ENCODE results near the gene TFDP1.
"Not testable (repeated sequence)": the region's sequence is repeated elsewhere in the genome, so short reads cannot be mapped to it uniquely, and the experiment has no call there.

The TFDP1 gene

DNA sequence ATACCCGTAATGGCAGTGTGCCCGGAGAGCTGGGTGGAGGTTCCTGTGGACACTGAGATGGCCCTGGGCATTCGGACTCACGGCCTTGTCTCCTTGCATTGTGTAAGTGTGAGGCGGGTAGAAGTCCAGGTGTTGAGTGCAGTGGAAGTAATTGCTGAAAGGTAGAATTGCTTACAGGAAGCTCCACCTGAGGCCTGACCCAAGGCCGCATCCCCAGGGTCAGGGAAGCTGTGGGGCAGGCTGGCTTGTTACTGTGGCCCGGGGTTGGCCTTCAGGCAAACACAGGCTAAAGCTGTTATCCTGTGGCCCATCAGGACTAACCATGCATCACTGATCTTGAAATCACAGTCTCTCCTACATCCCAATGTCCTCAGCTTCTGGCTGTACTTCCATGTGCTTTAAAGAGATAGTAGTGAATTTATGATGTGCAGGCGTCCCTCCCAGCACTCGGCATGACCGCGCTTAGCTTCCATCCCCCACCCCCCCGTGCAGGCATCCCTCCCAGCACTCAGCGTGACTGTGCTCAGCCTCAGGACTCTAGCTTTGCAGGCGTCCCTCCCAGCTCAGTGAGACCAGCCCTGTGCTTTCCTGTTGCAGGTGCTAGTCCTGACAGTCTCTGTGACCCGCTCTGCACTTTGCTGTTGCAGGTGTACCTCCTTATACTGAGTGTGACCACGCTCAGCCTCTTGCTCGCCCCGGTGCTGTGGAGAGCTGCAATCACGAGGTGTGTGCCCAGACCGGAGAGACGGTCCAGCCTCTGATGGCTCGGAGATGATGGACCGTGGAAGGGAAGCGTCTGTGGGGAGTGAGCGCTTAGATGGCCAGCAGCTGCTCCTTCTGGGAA is 35.6 kb upstream of the TFDP1 start:
- no peak for DNase-seq
- in situ Hi-C loops (cut with MboI; ENCODE audit: low pct_unique_long_range_greater_than_20kb, low sequenced_read_pairs), result no loop called here

DNA sequence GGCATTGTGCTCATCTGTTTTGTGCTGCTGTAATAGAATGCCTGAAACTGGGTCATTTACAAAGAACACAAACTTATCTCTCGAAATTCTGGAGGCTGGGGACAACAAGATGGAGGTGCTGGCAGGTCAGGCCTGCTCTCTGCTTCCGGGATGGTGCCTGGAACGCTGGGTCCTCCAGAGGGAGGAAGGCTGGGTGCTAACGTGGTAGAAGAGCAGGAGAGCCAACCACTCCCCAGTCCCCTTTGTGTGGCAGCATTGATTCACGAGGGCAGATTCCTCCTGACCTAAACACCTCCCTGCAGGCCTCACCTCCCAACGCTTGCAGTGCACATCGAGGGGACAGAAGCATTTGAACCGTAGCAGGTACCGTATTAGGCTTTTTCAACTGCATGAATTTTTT is 34.1 kb upstream of the TFDP1 start:
- in situ Hi-C loops (cut with MboI; ENCODE audit: low pct_unique_long_range_greater_than_20kb, low sequenced_read_pairs), result no loop called here
- no peak for DNase-seq

DNA sequence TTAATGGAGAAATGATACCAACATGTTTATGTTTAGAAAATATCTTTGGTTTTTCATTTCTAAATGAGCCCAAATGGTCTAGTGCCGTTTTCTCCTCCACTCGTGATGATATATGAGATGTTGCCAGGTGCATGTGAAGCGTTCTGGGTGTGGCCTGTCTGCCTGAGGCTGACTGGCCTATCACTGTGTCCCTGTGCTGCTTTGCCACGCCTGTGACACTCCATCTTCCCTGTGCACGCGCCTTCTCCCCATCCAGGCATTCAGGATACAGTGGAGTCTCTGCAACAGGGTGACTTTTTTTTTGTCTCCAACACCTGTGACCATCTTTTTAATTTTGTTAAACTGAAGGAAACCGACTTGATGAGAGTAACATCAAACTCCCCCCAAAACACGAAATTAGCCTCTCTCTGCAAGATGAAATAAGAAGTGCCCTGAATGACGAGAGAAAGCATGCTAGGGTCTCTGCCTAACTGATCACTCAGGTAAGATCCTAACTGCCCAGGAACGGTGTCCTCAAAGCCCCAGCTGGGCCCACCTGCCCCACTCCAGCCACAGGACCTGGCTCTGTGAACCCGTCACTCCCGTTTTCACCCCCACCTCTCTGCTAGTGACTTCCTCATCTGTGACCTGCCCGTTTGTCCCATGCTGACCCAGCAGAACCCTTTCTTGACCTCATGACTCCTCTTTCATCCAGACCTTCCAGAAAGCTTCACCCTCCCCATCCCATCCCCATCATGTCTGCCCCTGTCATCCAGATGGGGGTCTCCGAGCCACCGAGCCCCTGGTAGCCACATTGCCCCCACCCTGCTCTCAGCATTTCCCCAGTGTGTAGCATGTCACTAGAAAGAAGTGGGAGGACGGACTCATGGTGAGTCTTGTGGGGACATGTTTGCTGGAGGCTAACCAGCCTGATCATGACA is 33.2 kb upstream of the TFDP1 start:
- DNase-seq, result no peak
- in situ Hi-C loops (cut with MboI; ENCODE audit: low pct_unique_long_range_greater_than_20kb, low sequenced_read_pairs), result no loop called here

DNA sequence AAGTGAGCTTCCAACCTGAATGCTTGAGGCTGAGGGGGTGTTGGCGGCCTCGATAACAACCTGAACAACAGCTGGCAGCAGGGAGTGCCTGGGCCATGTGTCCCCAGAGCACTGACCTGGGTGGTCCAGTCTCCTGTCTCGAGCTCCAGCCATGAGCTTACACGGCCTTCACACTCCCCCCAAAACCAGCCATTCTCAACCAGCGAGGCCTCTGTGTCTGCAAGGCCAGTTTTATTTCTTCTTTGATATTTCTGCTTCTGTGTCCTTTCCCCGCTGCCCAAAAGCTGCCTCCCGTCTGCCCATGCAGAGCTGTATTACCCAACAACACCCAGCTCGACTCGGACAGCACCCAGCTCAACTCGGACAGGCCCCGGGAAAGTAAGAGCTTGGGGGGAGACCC is 32.5 kb upstream of the TFDP1 start:
- no peak for DNase-seq
- in situ Hi-C loops (cut with MboI; ENCODE audit: low pct_unique_long_range_greater_than_20kb, low sequenced_read_pairs), result no loop called here

DNA sequence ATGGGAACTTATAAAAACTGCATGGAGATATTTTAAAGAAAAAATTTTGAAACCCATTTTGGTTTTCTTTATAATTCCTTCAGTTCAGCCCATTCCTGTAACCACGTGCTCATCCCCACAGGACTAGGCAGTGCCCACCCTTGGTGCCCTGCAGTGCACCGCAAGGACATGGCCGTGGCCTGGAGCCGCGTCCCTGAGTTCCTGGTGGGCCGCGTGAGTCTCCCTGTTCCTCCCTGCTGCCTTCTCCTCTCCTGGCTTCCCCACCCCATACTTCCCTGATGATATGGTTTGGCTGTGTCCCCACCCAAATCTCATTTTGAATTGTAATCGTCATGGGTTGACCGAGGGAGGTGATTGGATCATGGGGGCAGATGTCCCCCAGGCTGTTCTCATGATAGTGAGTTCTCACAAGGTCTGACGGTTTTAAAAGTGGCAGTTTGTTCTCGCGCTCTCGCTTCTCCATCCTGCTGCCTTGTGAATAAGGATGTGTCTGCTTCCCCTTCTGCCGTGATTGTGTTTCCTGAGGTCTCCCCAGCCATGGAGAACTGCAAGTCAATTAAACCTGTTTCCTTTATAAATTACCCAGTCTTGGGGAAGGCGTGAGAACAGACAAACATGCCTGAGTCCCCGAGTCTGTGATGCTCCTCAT is 31.6 kb upstream of the TFDP1 start:
- DNase-seq, result peak; percentile 49
- in situ Hi-C loops (cut with MboI; ENCODE audit: low pct_unique_long_range_greater_than_20kb, low sequenced_read_pairs), result no loop called here

DNA sequence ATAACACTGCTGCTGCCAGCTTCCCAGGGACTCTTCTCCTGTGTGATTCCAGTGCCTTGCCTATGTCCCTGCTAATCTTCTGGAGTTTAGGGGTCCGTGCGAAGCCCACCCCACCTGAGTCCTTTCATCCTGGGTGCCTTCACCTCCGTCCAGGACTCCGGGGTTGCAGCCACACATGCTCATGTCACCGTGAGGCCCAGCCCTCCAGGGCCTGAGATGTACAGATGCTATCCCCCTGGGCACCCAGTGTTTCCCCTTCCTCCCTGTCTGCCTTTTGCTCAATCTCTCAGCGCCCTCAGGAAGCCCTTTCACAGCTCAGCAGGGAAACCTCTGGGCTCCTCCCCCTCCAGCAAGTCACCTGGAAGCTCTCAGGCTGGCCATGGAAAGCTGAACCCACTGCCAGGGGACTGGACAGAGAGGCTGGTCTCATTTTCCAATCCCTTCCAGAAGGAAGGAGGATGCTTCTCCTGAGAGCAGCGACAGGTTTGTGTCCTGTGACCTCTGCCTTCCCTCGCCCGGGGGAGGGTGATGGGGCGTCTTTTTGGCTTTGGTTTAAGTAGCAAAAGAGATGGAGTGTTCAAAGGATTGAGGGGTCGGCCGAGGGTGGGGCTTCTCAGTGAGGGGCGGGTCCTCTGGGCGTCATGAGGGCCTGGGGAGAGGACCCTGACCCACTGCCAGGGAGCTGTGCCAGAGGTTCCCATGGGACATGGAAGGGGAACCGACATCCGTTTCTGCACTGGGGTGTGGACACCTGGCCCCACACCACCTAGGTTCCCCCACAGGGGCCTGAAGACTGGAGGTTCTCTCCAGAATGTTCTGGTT is 30.8 kb upstream of the TFDP1 start:
- in situ Hi-C loops (cut with MboI; ENCODE audit: low pct_unique_long_range_greater_than_20kb, low sequenced_read_pairs), result no loop called here
- no peak for DNase-seq

DNA sequence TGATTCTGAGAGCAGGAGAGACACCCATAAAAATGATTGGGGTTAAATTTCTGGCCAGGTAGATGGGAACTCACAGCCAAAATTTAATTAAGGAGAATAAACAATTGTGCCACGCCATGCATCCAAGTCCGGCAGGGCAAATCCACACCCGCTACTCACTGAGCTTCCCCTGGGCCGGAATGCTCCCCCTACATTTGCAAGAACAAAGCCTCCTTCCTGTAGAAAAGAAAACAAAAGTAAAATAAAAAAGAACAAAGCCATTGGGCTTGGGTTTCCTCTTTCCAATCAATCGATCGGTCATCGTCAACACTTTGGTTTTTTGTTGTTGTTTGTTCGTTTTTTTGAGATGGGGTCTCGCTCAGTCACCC is 30.2 kb upstream of the TFDP1 start:
- no peak for DNase-seq
- in situ Hi-C loops (cut with MboI; ENCODE audit: low pct_unique_long_range_greater_than_20kb, low sequenced_read_pairs), result no loop called here

DNA sequence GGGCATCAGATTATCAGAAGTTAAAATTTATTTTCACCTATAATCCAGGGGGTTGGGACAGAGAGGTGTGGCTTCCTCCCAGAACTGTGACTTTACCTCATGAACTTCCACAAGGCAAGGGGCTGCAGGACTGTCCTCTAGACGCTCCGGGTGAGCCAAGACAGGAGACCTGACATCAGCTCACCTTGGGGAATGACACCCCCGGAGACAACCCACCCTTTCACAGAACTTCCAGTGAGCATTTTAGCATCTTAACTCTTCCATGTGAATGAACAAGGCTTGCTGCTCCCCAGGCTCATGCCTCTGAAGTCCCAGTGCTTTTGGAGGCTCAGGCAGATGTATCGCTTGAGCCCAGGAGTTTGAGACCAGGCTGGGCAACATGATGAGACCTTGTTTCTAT is 29.4 kb upstream of the TFDP1 start:
- in situ Hi-C loops (cut with MboI; ENCODE audit: low pct_unique_long_range_greater_than_20kb, low sequenced_read_pairs), result no loop called here
- DNase-seq, result no peak

DNA sequence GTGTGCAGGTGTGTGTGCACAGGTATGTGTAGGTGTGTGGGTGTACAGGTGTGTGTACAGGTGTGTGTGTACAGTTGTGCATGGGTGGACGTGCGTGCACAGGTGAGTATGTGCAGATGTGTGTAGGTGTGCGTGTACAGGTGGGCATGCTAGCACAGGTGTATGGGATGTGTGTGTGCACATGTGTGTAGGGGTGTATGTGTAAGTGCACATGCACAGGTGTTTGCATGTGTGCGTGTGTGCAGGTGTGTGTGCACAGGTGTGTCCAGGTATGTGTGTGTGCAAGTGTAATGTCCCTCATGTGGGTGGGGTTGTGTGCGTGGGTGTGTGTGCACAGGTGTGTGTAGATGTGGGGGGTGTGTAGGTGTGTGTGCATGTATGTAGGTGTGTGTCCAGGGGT is 27.5 kb upstream of the TFDP1 start:
- in situ Hi-C loops (cut with MboI; ENCODE audit: low pct_unique_long_range_greater_than_20kb, low sequenced_read_pairs), result no loop called here
- DNase-seq, result no peak

DNA sequence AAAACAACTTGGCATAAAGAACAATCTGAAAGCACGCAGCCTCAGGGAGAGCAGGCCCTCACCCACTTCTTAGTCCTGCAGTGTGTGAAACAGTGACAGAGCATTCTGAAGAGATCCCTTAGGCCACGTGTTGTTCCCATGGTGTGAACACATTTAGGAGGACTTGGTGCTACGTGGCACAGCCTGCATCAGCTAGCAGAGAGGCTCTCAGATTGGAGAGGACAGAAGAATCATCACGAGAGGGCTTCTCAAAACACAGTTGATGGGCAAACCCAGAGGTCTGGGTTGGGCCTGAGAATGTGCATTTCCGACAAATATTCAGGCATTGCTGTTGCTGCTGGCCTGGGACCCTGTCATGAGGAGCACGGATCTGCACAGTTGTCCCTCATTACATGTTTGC is 26.1 kb upstream of the TFDP1 start:
- DNase-seq, result no peak
- in situ Hi-C loops (cut with MboI; ENCODE audit: low pct_unique_long_range_greater_than_20kb, low sequenced_read_pairs), result no loop called here

DNA sequence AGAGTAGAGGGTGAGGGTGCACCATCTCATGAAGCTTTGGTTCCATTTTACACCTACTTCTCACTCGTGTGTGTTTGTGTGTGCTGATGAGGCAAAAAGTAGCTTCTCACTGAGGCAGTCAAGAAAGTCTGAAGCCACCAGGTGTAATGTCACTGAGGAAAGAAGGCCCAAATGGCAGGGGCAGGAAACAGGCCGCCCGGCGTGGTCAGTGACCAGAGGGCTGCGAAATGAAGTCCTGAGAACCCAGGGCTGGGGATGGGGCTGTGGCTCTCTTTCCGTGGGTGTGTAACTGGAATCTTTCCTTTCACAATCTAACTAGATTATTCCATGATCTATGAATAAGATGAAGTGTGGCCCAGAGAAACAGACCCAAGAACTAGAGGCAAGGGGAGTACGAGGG is 25.5 kb upstream of the TFDP1 start:
- no peak for DNase-seq
- in situ Hi-C loops (cut with MboI; ENCODE audit: low pct_unique_long_range_greater_than_20kb, low sequenced_read_pairs), result no loop called here

DNA sequence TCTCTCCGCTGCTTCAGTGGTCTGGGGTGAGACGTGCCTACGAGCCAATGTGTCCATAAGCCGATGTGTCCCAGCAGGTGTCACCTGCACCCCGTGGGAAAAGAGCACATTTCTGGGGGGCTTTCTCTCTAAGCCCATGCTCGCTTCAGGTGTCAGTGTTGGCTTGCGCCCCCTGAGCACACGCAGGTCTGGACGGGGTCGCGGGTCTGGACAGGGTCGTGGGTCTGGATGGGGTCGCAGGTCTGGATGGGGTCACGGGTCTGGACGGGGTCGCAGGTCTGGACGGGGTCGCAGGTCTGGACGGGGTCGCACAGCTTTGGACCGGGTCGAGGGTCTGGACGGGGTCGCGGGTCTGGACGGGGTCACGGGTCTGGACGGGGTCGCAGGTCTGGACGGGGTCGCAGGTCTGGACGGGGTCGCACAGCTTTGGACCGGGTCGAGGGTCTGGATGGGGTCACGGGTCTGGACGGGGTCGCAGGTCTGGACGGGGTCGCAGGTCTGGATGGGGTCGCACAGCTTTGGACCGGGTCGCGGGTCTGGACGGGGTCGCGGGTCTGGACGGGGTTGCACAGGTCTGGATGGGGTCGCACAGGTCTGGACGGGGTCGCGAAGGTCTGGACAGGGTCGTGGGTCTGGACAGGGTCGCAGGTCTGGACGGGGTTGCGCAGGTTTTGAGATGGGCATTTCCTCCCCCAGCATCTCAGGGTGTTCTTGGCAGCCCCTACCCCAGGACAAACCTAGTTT is 24.5 kb upstream of the TFDP1 start:
- in situ Hi-C loops (cut with MboI; ENCODE audit: low pct_unique_long_range_greater_than_20kb, low sequenced_read_pairs), result no loop called here
- no peak for DNase-seq

DNA sequence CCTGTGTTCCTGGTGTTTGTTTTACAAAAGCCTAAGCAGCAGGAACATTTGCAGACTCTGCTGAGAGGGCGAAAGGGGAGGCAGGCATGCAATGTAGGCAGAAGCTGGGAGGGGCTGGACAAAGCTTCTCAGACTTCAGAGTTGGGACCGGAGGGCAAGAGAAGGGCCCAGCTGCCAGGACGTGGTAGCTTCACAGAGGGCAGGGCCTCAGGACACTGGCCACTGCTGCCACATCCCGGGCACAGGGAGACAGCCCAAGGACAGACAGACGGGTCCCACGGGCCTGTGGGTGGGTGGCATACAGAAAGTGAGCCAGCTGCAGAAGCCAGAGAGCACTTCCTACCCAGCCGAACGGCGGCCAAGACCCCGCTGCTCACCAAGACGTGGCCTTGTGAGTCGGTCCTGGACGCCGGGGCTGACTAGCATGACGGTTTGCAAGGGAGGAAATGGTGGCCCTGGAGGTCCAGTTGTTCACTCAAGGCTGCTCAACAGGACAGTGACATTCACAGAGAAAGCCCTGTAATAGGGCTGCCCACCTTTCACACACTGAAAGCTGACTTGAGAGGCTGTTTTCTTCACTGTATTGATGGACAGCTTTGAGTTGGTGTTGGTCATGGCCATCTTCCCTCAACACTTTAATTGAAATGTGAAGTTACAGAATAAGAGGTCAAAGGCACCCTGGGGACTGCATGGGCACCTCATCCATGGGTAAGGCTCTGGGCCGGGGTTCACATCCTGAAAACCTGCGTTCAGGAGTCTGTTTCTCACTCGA is 23.7 kb upstream of the TFDP1 start:
- in situ Hi-C loops (cut with MboI; ENCODE audit: low pct_unique_long_range_greater_than_20kb, low sequenced_read_pairs), result no loop called here
- DNase-seq, result no peak

DNA sequence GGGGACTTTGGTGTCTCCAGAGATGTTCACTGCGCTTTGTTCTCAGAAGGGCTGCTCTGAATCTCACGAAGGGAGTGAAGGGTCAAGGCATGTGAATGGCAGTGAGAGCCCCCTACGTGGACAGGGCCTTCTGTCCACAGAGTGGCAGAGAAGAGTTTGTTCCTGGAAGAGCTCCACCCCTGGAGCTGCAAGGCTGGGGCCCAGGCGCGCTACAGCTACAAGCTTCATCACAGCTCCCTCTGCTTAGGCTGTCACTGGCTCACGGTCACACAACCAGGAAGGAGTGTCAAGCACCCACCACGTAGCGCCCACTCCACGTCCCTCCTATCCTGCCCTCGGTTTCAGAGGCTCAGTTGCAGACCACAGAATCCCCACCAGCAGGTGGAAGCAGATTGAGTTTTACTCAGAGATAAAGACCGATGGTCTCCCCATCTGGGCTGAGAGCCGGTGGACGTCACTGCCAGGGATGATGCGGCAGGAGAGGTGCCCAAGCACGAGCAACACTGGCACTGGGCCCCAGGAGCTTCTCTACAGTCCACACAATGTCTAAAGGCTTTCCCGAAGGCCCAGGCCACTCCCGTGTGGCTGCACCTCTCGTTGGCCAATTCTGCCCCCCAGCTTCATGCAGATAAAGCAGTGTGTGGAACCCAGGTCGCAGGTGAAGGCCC is 23.0 kb upstream of the TFDP1 start:
- DNase-seq, result no peak
- in situ Hi-C loops (cut with MboI; ENCODE audit: low pct_unique_long_range_greater_than_20kb, low sequenced_read_pairs), result no loop called here

DNA sequence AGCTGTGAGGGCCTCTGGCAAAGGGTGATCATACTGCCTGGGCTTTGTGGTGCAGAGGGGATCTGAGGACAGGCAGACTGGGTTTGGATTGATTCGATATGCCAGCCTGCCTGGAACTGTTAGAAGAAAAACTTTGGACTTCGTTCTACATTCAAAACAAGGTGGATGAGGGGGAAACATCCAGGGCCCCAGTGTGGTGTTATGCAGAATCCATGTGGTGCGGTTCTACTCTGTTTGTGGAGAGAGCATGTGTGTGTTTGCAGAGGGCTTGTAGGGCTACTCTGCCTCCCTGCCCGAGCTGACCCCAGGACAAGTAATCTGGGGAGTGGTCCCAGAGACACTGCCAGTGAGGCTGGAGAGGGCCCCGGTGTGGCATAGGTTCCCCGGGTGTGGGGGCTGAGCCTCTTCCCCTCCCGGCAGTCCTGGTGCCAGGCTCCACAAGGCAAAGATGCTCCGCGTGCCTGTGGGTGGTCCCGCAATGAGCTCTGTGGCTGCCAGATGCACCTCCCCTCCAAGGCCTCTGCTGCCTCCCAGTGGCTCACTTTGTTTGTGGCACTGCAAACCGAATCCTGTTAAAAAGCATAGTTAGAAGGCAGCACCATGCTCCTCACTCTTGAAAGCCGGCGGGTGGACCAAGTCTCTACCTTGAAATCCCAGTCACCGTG is 22.3 kb upstream of the TFDP1 start:
- in situ Hi-C loops (cut with MboI; ENCODE audit: low pct_unique_long_range_greater_than_20kb, low sequenced_read_pairs), result no loop called here
- peak; percentile 81 for DNase-seq

DNA sequence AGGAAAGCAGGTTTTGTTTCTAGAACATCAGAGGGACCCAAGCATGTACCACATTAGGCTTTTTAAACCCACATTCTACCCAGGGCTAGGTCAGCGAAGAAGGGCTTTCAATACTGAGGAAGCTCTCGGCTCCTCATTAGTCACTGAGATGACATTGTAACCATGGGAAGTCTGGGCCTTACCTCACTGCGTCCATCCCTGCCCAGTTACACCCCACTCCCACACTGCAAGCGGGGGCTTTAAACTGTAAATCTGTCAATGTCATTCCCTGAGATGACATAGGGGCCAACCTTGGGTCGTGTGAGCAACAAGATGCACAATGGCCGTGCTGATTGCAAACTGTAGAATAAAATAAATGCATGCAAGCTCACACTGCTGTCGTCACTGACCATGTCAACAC is 21.7 kb upstream of the TFDP1 start:
- no peak for DNase-seq
- in situ Hi-C loops (cut with MboI; ENCODE audit: low pct_unique_long_range_greater_than_20kb, low sequenced_read_pairs), result no loop called here

DNA sequence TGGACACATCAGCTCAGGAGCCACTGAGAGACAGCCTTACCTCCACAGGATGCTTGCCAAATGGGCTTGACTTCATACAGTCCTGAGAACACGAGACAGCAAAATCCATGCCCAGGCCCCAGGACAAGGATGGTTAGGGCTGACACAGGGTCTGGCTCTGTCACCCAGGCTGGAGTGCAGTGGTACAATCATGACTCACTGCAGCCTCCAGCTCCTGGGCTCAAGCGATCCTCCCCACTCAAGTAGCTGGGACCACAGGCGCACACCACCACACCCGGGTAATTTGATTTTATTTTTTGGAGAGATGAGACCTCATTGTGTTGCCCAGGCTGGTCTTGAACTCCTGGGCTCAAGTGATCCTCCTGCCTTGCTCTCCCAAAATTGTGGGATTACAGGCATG is 21.0 kb upstream of the TFDP1 start:
- DNase-seq; in situ Hi-C loops (cut with MboI; ENCODE audit: low pct_unique_long_range_greater_than_20kb, low sequenced_read_pairs): not testable (repeated sequence)

Data from KBM-7 (cell line).